Activated CD4-positive, alpha-beta T cell treated with anti-CD3 and anti-CD28 coated beads, Interleukin-2, Interleukin-4, amounts not matched to agents 100 ng/mL and 50 ng/mL, durations not matched to agents 16 hours and 8 hours (primary cell): Measurements from ENCODE around the gene CXXC5.

Experiments used
- DNase-seq: peaks from one replicate; pipeline ENCODE4 v3.0.0-alpha.2; 2020; ENCODE audit warnings: low spot score

The CXXC5 gene

DNA sequence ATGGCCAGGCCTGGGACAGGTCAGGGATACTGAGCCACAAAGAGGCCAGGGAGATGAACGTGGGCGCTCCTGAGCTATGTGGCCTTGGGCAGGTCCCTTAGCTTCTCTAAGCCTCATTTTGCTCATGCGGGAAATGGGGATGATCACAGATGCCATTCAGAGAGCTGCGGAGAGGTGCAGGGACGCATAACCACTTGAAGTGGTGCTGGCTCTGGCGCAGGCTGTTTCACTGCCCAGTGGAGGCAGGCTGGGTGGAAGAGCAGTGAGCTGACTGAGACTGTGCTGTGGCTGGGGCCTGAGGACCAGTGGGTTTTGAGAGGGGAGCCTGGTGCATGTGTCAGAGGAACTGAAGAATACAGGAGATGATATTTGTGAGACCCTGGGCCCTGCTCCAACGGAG lies 18.4 kb downstream of the CXXC5 start:
- DNase-seq: no peak

DNA sequence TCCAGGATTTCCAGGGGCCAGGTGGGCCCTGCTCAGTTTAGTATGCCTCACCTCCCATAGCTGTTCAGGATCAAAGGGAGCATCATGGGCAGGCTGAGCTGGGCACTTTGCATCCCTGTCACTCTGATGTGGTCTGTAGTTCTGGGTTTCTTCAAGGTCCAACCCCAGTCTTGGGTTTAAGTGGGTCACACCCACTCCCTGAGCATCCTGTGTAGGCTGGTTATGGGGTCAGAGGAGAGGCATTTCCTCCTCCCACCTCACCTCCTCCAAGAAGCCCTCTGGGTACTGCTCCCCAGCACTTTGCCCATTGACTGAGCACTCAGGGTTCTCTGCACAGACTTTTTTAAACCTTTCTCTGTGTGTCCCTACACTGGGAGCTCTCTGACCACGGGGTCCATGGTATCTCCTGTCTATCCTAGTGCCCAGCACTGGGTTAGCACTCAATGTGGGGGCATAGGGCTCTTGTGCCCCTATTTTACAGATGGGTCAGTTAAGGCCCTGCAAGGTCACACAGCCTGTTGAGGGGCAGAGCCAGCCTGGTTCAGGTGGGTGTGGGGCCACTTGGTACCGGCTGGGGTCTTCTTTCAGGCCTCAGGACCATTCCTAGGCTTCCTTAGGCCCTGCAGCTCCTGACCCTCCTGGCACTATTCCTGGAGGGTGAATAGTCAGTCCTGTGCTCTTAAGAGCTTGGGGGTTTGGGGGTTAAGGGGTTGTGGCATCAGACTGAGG lies 19.0 kb downstream of the CXXC5 start:
- no peak for DNase-seq

DNA sequence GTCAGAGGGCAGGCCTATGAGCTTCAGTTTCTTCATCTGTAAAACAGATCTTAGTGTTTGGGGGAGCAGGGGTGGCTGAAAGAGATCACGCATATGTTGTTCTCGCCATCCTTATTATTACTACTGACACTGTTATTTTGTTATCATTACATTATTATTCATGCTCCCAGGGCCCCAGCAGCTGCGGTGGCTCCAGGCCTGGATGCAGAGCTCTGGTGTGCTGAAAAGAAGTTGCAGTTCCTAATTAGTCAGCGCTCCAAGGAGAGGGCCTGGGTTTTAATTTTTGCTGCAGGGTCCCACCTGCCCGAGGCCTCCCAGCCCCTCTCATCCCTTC lies 19.5 kb downstream of the CXXC5 start:
- no peak for DNase-seq

DNA sequence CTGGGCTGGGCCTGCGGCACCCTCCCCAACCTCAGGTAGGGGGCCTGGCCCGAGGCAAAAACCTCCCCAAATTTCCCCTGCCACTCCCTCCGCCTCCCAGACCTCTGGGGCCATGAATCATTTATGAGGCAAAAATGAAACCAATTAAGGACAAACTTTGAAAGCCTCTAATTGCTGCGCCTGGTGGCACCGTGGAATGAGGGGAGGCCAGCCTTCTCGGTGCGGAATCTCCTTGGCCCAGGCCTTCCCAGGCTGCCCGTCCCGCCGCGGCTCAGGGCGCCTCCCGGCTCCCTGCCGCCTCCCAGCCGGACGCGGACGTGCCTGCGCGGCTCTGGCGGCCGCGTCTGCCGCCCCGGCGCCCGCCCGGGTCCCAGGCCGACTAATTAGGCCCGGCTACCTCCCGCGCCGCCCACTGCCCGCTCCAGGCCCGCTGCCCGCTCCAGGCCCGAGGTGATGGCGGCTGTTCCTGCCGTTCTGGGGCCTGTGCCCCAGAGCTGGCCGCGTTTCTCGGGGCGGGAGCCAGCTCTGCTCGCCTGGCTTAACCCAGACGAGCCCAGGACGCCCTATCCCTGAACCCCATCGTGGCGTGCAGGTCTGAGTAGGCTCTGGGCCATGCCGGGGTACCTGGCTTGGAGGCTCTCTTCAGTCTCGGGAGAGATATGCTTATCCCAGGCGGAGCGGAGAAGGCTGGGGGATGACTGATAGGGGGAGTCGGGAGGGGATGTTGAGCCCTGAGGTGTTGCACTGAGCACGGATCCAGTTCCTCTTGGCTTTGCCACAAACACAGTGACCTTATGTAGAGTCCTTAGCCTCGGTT lies 20.1 kb downstream of the CXXC5 start:
- peak; percentile 31 for DNase-seq

DNA sequence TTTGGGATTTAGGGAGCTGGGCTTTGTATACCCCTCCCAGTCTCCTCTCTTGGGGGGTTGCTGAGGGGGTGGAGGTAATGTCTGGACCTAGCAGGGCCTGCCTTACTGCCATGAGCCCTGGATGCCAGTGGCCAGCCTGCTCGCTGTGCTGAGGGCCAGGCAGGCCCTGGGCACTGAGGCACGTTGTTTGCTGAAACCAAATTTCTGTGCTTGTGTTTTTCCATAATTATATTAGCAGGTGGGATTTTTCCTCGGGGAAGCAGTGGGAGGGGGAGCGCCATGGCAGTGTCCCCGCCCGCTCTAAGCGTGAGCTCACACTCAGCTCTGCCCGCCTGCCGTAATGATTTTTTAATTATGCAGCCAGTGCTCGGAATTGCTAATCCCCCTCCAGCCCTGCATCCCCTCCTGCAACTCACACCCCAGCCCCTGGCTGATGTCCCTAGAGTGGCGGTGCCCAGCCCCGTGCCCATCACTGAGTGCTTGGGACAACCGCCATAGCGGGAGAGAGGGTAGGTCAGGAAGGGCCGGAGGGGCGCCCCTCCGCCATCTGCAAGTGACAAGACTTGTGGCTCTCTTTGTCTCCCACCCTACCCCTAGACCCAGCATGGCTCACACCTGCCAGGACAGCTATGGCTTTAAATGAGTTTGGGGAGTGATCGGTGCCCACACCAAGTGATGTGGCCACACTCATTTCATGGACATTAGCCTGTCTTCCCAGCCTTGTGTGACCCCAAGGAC lies 20.9 kb downstream of the CXXC5 start:
- no peak for DNase-seq

DNA sequence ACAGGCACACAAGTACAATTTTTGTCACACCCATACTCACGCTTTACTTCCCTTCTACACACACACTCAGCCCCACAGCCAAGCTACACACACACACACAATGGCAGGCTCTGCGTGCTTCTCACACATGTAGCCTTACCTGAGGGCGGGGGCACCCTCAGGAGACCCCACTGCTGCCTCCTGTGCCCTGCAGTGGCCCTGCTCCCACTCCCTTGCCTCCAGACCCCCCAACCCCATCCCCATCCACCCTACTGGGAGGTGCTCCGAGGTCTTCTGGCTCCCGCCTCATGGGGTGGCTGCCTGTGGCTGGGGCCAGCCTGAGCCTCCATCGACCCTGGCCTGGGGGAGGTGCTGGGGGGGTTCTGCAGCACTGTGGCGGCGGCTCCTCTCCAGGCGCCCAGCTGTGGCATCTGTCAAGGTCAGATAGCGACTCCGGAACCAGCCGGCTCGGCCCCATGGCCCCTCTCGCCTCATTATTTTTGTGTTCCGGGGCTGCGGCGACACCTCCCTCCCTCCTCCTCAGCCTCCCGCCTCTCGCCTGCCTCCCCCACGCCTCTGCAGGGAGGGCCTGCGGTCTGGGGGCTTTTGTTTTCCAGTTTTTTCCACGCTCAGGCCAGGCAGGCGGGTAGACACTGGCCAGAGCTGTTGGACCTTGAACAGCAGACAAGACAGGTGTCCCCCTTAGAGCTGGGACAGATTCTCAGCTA lies 21.7 kb downstream of the CXXC5 start:
- DNase-seq: no peak

DNA sequence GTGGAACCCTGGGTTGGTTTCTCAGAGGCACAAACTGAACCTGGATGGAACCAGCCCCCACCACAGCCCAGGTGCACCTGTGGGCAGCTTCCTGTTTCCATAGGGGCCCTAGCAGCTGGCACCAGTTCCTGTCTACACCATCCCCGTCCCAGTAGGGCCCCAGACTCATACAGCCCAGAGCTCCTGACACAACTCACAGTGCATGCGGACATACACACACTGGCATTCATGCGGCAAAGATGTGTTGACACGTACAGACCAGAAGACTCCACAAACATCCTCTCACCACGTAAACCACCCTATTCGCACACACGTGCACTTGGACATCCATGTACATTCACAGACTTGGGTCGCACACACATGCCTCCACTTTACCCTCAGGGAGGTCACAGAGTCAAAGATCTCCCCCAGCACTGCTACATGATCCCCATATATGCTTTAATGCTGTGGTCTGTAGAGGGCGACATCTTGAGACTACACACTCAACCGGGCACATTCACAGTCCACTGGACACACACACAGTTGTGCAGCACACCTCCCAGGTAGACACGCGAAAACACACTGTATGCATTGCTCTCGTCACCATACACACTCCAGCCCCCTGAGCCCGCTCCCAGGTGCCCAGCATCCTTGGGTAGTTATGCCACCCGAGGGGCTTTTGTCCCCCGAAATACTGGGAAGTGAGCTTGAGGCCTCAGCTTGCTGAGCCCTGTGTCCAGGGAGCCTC lies 22.4 kb downstream of the CXXC5 start:
- DNase-seq: no peak

DNA sequence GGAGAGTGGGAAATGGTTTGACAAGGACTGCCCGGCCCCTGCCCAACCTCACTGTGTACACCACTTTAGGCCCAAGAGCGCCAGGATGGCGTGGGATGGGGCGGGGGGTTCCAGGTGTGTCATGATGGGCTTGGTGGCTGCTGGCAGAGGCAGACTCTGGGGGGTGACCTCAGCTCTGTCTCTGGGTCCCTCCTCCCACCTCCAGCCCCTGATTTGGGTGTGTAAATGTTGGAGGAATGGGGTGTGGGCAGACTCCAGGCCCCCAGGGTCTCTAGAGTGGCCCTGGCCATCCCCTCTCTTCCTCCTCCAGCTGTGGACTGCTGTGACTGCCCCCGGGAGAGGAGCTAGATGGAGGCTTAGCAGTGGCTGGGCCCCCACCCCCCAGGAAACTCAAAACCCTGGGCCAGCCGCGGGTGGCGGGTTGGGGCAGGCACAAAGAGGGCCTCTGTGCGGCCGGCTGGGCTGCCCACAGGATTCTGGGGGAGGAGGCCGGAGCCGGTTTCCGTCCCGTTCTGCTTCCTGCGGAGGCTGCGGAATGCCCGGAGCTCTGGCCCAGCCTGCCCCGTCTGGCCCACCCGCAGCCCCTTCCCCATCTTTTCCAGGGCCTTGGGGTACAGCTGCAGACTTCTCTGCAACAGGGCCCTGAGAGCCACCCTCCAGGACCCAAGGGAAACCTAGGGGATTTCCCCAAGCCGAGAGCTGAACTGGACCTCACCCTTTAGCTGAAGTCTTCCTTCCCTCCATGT lies 23.1 kb downstream of the CXXC5 start:
- DNase-seq: no peak

DNA sequence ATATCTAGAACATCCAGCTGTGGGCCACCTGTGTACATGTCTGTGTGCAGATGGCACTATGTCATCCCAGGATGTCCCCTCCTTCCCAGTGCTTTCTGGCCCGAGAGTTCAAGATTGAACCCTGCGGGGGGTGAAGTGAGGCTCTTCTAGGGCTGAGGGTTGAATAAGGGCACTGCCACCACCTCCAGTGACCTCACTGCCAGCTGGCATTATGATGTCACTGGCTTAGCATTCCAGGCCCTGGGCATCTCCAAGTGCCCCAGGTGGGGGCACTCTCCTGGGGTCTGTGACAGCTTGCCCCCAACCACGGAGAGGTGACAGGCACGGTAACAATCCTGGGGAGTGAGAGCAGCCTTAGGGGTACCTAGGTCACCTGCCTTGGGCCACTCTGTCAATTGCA lies 27.1 kb downstream of the CXXC5 start:
- DNase-seq: no peak

DNA sequence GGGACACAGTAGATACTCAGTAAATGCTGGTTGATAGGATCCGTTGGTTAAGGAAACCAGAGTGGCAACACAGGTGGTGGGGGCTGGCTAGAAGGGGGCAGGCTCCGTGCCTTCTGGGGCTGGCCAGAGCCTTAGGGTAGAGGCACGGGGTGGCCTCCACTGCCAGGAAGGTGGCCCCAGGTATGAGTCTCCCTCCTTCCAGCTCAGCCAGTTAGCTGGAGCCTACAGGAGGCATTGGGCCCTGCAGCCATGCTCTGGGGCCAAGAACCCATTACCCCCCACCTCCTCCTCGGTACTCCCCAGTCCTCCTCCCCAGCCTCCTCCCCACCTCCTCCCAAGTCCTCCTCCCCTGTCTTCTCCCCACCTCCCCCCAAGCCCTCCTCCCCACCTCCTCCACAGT lies 27.7 kb downstream of the CXXC5 start:
- DNase-seq: no peak

DNA sequence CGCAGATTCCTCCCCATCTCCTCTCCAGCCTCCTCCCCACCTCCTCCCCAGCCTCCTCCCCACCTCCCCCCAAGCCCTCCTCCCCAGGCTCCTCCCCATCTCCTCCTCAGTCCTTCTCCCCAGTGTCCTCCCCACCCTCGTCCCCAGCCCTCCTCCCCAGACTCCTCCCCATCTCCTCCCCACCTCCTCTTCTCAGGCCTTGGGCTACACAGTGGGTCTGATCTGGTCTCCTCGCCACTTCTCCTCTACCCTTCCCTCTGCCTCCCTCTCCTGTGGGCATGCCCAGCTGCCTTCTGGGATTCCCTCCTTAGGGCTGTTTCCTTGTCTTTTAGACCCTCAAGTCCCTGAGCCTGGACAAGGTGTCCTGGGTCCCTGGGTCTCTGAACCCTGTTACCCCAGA lies 28.3 kb downstream of the CXXC5 start:
- DNase-seq: no peak

DNA sequence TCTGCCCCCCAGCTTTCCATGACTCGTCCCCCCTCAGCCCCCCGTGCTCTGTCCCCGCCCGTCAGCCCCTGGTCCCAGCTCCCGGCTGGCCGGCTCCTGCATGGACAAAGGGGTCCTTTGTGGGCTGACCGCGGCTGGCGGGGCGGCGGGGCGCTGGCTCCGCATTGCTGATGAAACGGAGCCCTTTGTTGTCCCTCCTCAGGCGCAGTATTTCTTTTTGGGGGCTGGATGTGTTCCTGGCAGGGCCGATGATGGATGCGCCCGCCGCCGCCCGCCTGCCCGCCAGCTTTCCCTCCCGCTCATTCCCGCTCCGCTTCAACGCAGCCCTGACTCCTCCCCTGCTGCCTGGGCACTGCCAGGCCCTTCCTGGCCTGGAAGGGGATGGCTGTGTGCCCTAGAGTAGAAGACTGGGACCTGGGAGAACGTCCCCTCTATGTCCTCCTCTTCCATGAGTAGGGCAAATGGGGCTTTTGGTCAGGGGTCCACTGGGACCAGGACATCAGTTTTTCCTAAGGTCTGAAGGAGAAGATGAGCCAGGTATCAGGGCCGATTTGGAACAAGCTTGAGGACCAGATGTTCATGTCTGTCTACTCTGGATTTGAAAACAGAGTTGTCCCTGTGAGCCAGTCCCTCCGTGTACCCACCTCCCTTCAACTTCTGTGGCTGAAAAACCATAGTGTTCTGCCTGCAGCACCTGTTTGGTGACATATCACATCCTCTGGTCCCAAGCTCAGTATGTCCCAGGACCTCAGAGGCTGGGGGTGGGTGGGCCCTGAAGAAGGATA lies 29.0 kb downstream of the CXXC5 start:
- no peak for DNase-seq

DNA sequence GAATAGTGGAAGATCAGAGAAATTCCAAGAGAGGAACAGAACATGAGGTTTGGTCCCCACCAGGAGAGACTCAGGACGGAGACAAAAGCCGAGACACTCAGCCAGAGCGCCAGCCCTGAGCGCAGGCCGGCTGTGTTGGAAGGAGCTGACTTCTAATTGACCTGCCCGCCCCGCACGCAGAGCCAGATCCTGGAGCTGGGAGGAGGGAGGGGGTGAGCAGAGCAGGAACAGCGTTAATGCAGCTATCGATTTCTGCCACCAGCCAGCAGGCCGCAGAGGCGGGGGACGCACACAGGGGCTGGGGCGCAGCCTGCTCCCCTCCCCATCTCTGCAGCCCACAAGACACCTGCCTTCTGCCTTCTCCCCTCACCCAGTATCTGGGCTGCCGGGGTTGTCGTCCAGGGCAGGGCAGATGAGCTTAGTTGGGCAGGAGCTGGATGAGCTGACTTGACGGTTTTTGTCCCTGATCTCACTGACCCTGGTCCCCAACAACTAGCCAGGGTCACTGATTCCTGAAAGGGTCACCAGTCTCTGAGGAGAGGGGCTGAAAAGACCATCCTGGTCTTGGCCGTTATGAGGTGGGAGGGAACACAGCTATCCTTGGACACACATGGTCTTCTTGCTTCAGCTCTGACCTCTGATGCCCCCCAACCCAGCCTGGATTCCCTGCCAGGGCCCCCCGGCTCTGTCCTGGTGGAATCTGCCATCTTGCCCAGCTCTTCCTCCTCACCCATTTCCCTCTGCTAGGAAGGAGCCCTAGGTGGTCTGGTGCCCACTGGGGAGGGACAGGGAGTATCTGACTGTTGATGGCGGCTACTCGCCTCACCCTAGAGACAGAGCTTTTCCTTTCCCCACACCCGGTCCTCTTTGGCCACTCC lies 29.8 kb downstream of the CXXC5 start:
- DNase-seq: no peak

DNA sequence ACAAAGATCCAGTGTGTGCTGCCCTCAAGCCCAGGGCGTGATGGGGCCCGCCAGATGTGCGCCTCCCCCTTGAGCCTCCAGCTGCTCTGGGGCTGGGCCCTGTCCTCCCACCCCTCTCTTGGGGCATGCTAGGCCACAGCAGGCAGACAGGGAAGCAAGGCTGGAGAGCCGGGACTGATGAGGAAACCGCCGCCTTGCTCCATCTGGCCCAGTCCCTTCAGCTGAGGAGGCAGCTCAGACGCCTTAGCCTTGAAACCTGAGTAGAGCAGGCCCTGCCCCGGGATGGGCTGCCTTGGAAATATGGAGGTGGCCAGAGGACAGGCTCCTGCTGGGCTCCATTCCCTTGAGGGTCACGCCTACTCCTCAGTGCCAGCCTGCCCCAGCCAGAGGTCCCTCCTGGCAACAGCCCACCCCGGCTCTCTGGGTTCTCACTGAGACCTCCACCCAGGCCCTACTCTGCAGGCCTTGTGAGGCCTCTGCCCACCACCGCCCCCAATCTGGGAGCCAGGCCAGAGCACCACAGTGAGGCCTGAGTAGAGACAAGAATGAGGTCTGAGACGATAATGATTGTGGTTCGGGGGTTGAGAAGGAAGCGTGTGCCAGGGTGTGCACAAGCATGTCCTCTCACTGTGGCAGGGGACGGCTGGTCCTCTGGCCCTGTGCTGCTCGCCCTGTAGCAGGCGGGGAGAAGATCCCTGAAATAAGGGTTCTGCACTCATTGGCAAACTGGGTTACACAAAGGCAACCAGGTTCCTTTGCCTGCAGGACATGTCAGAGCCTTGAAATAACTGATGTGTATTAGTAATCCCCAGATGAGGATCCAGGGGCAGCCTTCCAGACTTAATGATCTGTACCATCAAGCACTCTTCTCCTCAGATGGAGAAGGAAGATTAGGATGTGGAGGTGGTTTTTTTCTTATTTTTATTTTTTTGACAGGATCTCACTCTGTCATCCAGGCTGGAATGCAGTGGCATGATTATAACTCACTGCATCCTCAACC lies 30.9 kb downstream of the CXXC5 start:
- DNase-seq: no peak

DNA sequence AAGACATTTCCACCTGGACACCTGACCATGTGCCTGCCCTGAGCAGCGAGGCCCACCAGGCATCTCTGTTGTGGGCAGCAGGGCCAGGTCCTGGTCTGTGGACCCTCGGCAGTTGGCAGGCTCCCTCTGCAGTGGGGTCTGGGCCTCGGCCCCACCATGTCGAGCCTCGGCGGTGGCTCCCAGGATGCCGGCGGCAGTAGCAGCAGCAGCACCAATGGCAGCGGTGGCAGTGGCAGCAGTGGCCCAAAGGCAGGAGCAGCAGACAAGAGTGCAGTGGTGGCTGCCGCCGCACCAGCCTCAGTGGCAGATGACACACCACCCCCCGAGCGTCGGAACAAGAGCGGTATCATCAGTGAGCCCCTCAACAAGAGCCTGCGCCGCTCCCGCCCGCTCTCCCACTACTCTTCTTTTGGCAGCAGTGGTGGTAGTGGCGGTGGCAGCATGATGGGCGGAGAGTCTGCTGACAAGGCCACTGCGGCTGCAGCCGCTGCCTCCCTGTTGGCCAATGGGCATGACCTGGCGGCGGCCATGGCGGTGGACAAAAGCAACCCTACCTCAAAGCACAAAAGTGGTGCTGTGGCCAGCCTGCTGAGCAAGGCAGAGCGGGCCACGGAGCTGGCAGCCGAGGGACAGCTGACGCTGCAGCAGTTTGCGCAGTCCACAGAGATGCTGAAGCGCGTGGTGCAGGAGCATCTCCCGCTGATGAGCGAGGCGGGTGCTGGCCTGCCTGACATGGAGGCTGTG lies 32.4 kb downstream of the CXXC5 start:
- DNase-seq: no peak

DNA sequence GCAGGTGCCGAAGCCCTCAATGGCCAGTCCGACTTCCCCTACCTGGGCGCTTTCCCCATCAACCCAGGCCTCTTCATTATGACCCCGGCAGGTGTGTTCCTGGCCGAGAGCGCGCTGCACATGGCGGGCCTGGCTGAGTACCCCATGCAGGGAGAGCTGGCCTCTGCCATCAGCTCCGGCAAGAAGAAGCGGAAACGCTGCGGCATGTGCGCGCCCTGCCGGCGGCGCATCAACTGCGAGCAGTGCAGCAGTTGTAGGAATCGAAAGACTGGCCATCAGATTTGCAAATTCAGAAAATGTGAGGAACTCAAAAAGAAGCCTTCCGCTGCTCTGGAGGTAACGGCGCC lies 32.9 kb downstream of the CXXC5 start:
- no peak for DNase-seq

DNA sequence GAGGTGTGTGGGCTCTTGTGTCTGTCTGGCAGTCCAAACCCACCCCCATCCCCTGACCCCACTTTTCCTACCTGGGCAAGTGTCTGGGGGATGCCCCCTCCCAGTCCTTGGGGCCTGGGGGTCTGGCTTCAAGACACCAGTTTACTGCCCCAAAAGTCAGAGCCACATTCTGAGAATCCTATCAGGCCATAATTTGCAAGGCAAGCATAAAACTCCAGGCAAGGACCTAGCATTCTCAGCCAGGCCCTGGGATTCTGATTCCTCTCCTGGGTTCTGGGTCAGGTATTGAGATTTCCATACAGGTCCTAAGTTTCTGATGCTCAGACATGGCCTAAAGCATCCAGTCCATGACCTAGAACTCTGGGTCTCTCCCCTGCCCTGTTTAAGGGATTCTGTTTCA lies 33.3 kb downstream of the CXXC5 start:
- DNase-seq: no peak
